GM12872 (cell line): ENCODE results near the gene DUOX1.
A peak's percentile ranks its signal among the peaks of the same experiment; 100 is the strongest.

Source experiments
- CTCF ChIP-seq: IDR thresholded peaks from 3 replicates; pipeline ENCODE4 v1.5.1; 2011; ENCODE audit warnings: low read depth, mild to moderate bottlenecking, low read length, moderate library complexity; ENCODE audit not compliant: insufficient read depth

DUOX1 gene

GRCh38 chr15:45120081-45120972, 9.5 kb upstream of the DUOX1 start:
- no peak for TF ChIP-seq CTCF

GRCh38 chr15:45121020-45121419, 8.8 kb upstream of the DUOX1 start:
- TF ChIP-seq CTCF = no peak

GRCh38 chr15:45121706-45122417, 7.9 kb upstream of the DUOX1 start:
- TF ChIP-seq CTCF = no peak

GRCh38 chr15:45122719-45123118, 7.1 kb upstream of the DUOX1 start:
- no peak for TF ChIP-seq CTCF

- no peak for TF ChIP-seq CTCF
Observed at GRCh38 chr15:45123397-45123796, 6.4 kb upstream of the DUOX1 start.

- peak; percentile 58 for TF ChIP-seq CTCF
Observed at GRCh38 chr15:45126535-45127158, 3.1 kb upstream of the DUOX1 start.

GRCh38 chr15:45128971-45129639, 689 bp upstream of the DUOX1 start:
- no peak for TF ChIP-seq CTCF
